Panc1 (cell line): ENCODE measurements around the gene ALOX5. TPM values are rescaled to one million over a fixed set of nuclear protein-coding genes. Genes with fewer than 3 reads are reported as not detected.

Source experiments
- ATAC-seq: fragments of 200-7000 bp; cut with Tn5 transposase; 2 replicates; pipeline ENCODE4 v1.9.1; 2020; ENCODE audit warnings: mild to moderate bottlenecking, moderate library complexity
- BruUV-seq: library from RNA; stranded (reverse); fragments of 400-500 nt; replicated peaks from 2 replicates; lab custom pipeline; 2021; lab: Mats Ljungman, UMichigan
- CTCF ChIA-PET: fragments of 300-600 bp; sonication (Branson Sonifier 250); formaldehyde crosslinking; loops from one replicate; lab custom pipeline; 2022; ENCODE audit warnings: antibody characterized with exemption; lab: Charles Lee
- POLR2A ChIA-PET: fragments of 300-600 bp; sonication (Branson Sonifier 250); formaldehyde crosslinking; loops from one replicate; lab custom pipeline; 2022; ENCODE audit warnings: antibody characterized with exemption; lab: Charles Lee
- DNase-seq: peaks from one replicate; pipeline ENCODE4 v3.0.0-alpha.2; 2010; ENCODE audit warnings: low read depth, low spot score
- H3K27ac ChIP-seq: 2 replicates; pipeline ENCODE4 v1.5.1; 2011; ENCODE audit warnings: mild to moderate bottlenecking, low read length, inconsistent platforms
- H3K27me3 ChIP-seq: fragments of 200-500 bp; sonication (Bioruptor generic); 2 replicates; pipeline ENCODE4 v1.6.0; 2014; ENCODE audit warnings: low read length, inconsistent platforms; ENCODE audit not compliant: control insufficient read depth, insufficient read depth
- H3K36me3 ChIP-seq: fragments of 200-500 bp; sonication (Bioruptor generic); 2 replicates; pipeline ENCODE4 v1.5.1; 2014; ENCODE audit warnings: inconsistent platforms, mild to moderate bottlenecking, low read length, moderate library complexity; ENCODE audit not compliant: control insufficient read depth, insufficient read depth
- H3K4me1 ChIP-seq: 2 replicates; pipeline ENCODE4 v1.5.1; 2011; ENCODE audit warnings: inconsistent platforms, mild to moderate bottlenecking, low read length, moderate library complexity; ENCODE audit not compliant: control insufficient read depth, insufficient read depth
- H3K4me3 ChIP-seq, 2 experiments: 2 replicates each; pipeline ENCODE4 v1.5.1; 2011 to 2012; ENCODE audit warnings: low read depth in 2 of 2, low read length in 2 of 2, mild to moderate bottlenecking in 2 of 2, inconsistent platforms in 1 of 2, moderate library complexity in 1 of 2
- H3K9me3 ChIP-seq: fragments of 200-500 bp; sonication (Bioruptor generic); 2 replicates; pipeline ENCODE4 v1.5.1; 2014; ENCODE audit warnings: low read depth, mild to moderate bottlenecking, inconsistent platforms, low read length, moderate library complexity; ENCODE audit not compliant: control insufficient read depth, insufficient read depth
- POLR2AphosphoS5 ChIP-seq: IDR thresholded peaks from 2 replicates; pipeline ENCODE4 v1.6.1; 2012; ENCODE audit warnings: mild to moderate bottlenecking, low read depth, low read length, moderate library complexity
- SIN3A ChIP-seq: IDR thresholded peaks from 2 replicates; pipeline ENCODE4 v1.6.1; 2012; ENCODE audit warnings: low read depth, mild to moderate bottlenecking, low read length, moderate library complexity, borderline replicate concordance; ENCODE audit not compliant: insufficient read depth
- TCF7L2 ChIP-seq: IDR thresholded peaks from 2 replicates; pipeline ENCODE4 v1.6.1; 2011; ENCODE audit warnings: mild to moderate bottlenecking, low read depth, low read length, inconsistent platforms
- in situ Hi-C: cut with HindIII; loops from 2 replicates; pipeline ENCODE4 v1.10.0; 2016; ENCODE audit warnings: low sequenced_read_pairs, low pct_unique_long_range_greater_than_20kb
- intact Hi-C: fragments of 100-400 bp; cut with micrococcal nuclease; formaldehyde crosslinking; loops from one replicate; pipeline ENCODE4 v1.10.0; 2022; ENCODE audit not compliant: unreplicated experiment
- total RNA-seq: library from RNA; stranded (reverse); gene quantifications from one replicate; pipeline ENCODE4 v1.2.1, GENCODE V29; 2021; ENCODE audit not compliant: unreplicated experiment
- TF ChIP-seq, protein P1 (sequence below), 2 experiments: IDR thresholded peaks; 2 replicates each; pipeline ENCODE4 v1.6.1; 2011 to 2012; ENCODE audit warnings: low read depth in 2 of 2, control low read depth in 1 of 2, low read length in 1 of 2, mild to moderate bottlenecking in 1 of 2, moderate library complexity in 1 of 2; ENCODE audit not compliant: insufficient read depth in 1 of 2
- TF ChIP-seq, protein P2 (sequence below): fragments of 450-650 bp; IDR thresholded peaks from 2 replicates; pipeline ENCODE4 v1.5.1; 2017; ENCODE audit warnings: mild to moderate bottlenecking

ALOX5 gene
- total RNA-seq, 1 experiment from 2014 or later = 0.82 TPM

DNA sequence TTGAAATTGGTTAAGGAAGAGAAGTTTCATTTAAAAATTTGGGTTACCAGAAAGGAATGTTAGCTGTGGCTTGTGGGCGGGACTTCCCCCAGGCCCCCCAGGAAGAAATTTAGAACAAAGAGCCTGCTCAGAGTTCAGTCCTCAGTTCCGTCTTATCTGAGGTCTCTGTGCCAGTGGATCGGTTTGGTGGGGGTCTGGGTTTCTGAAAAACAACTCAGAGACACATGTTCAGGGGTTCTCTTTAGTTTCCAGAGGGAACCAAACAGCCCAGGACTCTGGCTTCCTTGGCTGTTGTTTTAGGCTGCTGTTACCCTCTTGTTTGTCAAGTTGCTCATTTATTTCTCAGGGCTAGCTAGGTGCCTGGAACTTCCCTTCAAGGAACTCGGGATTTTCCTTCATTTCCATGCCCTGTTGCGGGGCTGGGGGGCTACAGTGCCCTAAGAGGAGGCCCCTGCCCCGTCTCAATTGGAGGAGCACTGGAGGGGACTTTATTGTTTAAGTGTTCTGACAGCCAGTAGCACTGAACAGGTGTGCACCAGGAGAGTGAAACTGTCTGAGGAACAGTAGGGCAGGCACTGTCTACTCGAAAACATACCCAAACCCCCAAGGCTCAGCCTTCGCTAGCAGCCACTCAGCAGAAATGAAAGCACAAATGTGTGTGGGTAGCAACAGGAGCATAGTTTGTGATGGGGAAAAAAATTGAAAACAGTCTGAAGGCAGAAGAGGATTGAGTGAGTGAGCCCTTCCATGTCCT lies 59.9 kb downstream of the ALOX5 start:
- Histone ChIP-seq H3K36me3 (no peaks in the 10 kb centered on the region), H3K4me1 (no peaks in the 10 kb centered on the region), H3K4me3 (no peak overlapping the region), H3K9me3 (no peaks in the 10 kb centered on the region), H3K27me3 (peaks cover 8% of the 10 kb centered on the region), H3K27ac (no peak overlapping the region)
- in situ Hi-C loops (no loop called here), intact Hi-C loops (no loop called here)
- ATAC-seq = 0 out of 2 replicates have a peak, but pooled peaks have one; percentile 42
- POLR2A ChIA-PET = no interaction called here
- TF ChIP-seq, protein P1, sequence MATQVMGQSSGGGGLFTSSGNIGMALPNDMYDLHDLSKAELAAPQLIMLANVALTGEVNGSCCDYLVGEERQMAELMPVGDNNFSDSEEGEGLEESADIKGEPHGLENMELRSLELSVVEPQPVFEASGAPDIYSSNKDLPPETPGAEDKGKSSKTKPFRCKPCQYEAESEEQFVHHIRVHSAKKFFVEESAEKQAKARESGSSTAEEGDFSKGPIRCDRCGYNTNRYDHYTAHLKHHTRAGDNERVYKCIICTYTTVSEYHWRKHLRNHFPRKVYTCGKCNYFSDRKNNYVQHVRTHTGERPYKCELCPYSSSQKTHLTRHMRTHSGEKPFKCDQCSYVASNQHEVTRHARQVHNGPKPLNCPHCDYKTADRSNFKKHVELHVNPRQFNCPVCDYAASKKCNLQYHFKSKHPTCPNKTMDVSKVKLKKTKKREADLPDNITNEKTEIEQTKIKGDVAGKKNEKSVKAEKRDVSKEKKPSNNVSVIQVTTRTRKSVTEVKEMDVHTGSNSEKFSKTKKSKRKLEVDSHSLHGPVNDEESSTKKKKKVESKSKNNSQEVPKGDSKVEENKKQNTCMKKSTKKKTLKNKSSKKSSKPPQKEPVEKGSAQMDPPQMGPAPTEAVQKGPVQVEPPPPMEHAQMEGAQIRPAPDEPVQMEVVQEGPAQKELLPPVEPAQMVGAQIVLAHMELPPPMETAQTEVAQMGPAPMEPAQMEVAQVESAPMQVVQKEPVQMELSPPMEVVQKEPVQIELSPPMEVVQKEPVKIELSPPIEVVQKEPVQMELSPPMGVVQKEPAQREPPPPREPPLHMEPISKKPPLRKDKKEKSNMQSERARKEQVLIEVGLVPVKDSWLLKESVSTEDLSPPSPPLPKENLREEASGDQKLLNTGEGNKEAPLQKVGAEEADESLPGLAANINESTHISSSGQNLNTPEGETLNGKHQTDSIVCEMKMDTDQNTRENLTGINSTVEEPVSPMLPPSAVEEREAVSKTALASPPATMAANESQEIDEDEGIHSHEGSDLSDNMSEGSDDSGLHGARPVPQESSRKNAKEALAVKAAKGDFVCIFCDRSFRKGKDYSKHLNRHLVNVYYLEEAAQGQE (IDR thresholded peaks at IDR 0.05; ENCODE audit: insufficient read depth in 1 of 2, low read depth in 2 of 2, low read length in 1 of 2) = no peak
- TF ChIP-seq TCF7L2 (no peak), POLR2AphosphoS5 (no peak), SIN3A (no peak)
- TF ChIP-seq, protein P2, sequence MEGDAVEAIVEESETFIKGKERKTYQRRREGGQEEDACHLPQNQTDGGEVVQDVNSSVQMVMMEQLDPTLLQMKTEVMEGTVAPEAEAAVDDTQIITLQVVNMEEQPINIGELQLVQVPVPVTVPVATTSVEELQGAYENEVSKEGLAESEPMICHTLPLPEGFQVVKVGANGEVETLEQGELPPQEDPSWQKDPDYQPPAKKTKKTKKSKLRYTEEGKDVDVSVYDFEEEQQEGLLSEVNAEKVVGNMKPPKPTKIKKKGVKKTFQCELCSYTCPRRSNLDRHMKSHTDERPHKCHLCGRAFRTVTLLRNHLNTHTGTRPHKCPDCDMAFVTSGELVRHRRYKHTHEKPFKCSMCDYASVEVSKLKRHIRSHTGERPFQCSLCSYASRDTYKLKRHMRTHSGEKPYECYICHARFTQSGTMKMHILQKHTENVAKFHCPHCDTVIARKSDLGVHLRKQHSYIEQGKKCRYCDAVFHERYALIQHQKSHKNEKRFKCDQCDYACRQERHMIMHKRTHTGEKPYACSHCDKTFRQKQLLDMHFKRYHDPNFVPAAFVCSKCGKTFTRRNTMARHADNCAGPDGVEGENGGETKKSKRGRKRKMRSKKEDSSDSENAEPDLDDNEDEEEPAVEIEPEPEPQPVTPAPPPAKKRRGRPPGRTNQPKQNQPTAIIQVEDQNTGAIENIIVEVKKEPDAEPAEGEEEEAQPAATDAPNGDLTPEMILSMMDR = no peak
- CTCF ChIA-PET = no interaction called here
- DNase-seq = no peak
- no TSS peak for BruUV-seq

DNA sequence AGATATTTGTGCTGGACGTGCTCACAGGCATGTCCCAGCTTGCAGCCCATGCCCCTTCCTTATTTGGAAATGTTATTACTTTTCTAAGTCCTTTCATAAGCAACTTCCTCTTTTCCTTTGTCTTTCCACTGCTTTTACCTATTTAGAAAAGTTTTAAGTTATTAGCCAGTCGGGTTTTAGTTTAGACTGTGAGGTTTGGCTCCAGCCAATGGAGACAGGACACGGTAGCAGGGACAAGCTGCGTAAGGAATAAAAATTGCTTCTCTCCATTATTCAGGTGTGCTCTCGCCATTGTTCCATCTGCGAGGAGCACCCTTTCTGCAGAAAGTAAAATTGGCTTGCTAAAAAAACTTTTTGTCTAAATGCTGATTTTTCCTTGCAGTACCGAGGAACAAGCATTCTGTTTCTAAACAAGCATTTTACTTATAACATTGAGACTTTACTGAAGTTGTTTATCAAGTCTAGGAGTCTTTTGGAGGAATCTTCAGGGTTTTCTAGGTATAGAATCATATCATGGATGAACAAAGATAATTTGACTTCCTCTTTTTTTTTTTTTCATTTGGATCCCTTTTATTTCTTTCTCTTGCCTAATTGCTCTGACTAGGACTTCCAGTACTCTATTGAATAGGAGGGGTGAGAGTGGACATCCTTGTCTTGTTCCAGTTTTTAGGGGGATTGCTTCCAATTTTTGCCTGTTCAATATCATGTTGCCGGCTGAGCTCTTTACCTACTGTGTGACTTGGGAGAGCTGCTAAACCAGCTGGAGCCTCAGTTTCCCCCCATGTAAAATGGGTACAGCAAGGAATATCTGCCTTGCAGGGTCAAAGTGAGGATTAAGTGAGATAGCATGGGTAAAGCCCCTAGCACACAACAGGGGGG lies 63.8 kb downstream of the ALOX5 start:
- Histone ChIP-seq H3K27ac (no peak overlapping the region), H3K36me3 (no peaks in the 10 kb centered on the region), H3K4me3 (no peak overlapping the region), H3K4me1 (no peaks in the 10 kb centered on the region), H3K9me3 (no peaks in the 10 kb centered on the region), H3K27me3 (peaks cover 1% of the 10 kb centered on the region)
- DNase-seq (no peak), ATAC-seq (no peak)
- TF ChIP-seq, protein P2 = no peak
- TF ChIP-seq TCF7L2 (no peak), SIN3A (no peak), POLR2AphosphoS5 (no peak)
- TF ChIP-seq, protein P1 (IDR thresholded peaks at IDR 0.05; ENCODE audit: insufficient read depth in 1 of 2, low read depth in 2 of 2, low read length in 1 of 2) = no peak
- intact Hi-C loops = no loop called here
- ChIA-PET CTCF (no interaction called here), POLR2A (interaction anchor here (0.7 kb wide), 1 partner anchor 889 kb away, joined by 4 read pairs; no protein-coding TSS in a partner anchor)
- BruUV-seq = no TSS peak
- in situ Hi-C loops = no loop called here
